Tibial artery (tissue), 4 donors: ENCODE measurements around the gene CACNA1I.

Experiments used
- DNase-seq, 2 donors: peaks; one replicate each; pipeline ENCODE4 v3.0.0-alpha.2; 2019
- H3K27ac ChIP-seq, 2 donors: fragments of 200-600 bp; sonication (generic) in 1 of 2; 1 replicate in 1 of 2; 2 replicates in 1 of 2; pipeline ENCODE4 v1.5.1; 2018 to 2019; ENCODE audit warnings: mild to moderate bottlenecking in 1 of 2
- H3K27me3 ChIP-seq, 2 donors: fragments of 200-600 bp; sonication (generic) in 1 of 2; one replicate each; pipeline versions ENCODE4 v1.5.1 to v1.6.0; 2016 to 2019
- H3K36me3 ChIP-seq, 3 donors: fragments of 200-600 bp; sonication (generic) in 2 of 3; one replicate each; pipeline ENCODE4 v1.5.1; 2016 to 2019; ENCODE audit warnings: mild to moderate bottlenecking in 2 of 3
- H3K4me1 ChIP-seq, 4 donors: fragments of 200-600 bp; sonication (generic) in 2 of 4; 1 replicate in 3 of 4; 2 replicates in 1 of 4; pipeline ENCODE4 v1.5.1; 2016 to 2019
- H3K4me3 ChIP-seq, 2 donors: fragments of 200-600 bp; sonication (generic) in 1 of 2; 1 replicate in 1 of 2; 2 replicates in 1 of 2; pipeline ENCODE4 v1.5.1; 2018 to 2019; ENCODE audit warnings: mild to moderate bottlenecking in 2 of 2
- H3K9me3 ChIP-seq, 3 donors: fragments of 200-600 bp; sonication (generic) in 1 of 3; one replicate each; pipeline ENCODE4 v1.5.1; 2016 to 2019
- intact Hi-C: fragments of 100-400 bp; cut with DNase I; formaldehyde crosslinking; loops from one replicate; pipeline ENCODE4 v1.15.0; 2023; ENCODE audit warnings: low total_unique reads
- TF ChIP-seq, protein P1 (sequence below), 2 experiments: fragments of 200-600 bp in 1 of 2; fragments of 450-650 bp in 1 of 2; IDR thresholded peaks; one replicate each; pipeline ENCODE4 v1.5.1; 2017 to 2019; ENCODE audit warnings: antibody characterized with exemption in 2 of 2, mild to moderate bottlenecking in 1 of 2, moderate library complexity in 1 of 2

Gene CACNA1I

DNA sequence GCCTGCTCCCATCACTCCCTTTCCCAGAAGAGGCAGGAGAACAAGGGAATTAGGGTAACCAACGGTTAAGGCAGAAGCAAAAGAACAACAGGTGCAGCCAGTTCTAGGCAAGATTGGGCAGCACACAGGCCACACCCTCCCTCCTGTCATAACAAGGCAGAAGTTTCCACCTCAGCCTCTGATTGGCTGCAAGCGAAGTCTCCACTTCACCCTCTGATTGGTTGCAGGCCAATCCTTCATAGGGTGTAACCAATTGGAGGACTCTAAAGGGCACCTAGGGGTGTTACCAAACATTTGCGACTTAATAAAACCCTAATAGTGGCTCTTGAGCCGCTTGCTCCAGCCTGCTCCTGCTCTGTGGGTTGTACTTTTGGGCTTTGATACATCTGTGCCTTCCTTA lies 153.8 kb downstream of the CACNA1I start:
- H3K4me3 ChIP-seq, result no peak overlapping the region
- H3K27ac ChIP-seq, result no peak overlapping the region
- no peaks in the 10 kb centered on the region for H3K9me3 ChIP-seq
- no peaks in the 10 kb centered on the region for H3K4me1 ChIP-seq
- peak in 1 of 2 donors; percentile 24 for DNase-seq
- H3K36me3 ChIP-seq, result no peaks in the 10 kb centered on the region
- TF ChIP-seq, protein P1, sequence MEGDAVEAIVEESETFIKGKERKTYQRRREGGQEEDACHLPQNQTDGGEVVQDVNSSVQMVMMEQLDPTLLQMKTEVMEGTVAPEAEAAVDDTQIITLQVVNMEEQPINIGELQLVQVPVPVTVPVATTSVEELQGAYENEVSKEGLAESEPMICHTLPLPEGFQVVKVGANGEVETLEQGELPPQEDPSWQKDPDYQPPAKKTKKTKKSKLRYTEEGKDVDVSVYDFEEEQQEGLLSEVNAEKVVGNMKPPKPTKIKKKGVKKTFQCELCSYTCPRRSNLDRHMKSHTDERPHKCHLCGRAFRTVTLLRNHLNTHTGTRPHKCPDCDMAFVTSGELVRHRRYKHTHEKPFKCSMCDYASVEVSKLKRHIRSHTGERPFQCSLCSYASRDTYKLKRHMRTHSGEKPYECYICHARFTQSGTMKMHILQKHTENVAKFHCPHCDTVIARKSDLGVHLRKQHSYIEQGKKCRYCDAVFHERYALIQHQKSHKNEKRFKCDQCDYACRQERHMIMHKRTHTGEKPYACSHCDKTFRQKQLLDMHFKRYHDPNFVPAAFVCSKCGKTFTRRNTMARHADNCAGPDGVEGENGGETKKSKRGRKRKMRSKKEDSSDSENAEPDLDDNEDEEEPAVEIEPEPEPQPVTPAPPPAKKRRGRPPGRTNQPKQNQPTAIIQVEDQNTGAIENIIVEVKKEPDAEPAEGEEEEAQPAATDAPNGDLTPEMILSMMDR (IDR thresholded peaks at IDR 0.05), result no peak
- peaks cover 0 to 55% of the 10 kb centered on the region in 2 donors for H3K27me3 ChIP-seq
- intact Hi-C loops, result no loop called here

DNA sequence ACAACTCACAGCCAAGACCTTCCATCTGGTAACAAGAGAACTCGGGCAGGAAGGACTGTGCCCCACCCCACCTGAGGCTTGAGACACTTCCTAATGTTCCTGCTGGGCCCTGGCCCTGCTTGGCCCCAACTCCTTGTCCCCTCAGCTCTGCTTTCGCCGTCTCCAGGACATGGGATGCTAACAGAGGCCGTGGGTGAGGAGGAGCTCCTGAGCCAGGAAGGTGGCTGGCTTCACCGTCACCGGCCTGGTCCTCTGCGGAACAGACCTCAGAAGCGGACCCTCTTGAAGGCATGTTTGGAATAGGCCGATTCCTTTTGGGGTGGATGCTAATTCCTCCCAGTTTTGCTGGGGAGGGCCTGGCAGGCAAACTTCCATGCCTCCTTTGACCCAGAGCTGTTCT lies 154.3 kb downstream of the CACNA1I start:
- Histone ChIP-seq H3K36me3 (no peaks in the 10 kb centered on the region), H3K9me3 (no peaks in the 10 kb centered on the region), H3K4me1 (no peaks in the 10 kb centered on the region), H3K27ac (no peak overlapping the region), H3K4me3 (no peak overlapping the region), H3K27me3 (peaks cover 0 to 56% of the 10 kb centered on the region in 2 donors)
- DNase-seq, result peak in 1 of 2 donors; percentile 50
- TF ChIP-seq, protein P1 (IDR thresholded peaks at IDR 0.05), result no peak
- intact Hi-C loops, result no loop called here

DNA sequence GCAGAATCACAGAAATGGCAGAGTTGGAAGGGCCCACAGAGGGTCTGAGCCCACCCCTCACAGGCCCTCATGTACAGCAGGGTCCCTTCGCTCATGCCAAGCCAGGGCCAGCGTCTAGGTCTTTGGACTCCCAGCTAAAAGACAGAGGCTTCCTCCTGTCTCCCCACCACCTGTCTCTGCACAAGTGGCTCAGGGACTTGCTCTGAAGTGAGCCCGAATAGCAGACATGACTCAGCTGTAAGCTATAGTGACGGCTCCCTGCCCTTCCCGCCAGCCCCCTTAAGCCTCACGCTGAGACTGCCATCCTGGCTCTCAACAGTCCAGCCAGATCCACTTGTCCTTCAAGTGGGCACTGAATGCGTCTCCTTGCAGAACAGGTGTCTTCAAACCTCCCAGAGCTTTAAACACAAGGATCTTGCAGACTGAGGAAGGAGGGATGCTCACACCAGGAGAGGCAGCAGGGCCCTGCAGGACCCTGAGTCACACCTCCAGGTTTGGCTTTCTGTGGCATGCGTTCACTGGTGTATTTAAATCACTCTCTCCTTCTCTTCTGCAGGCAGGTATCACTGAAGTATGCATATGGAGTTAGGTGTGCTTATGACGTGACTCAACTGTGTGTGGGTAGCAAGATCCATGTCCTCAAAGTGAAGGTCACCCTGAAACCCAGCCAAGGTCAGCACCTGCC lies 154.9 kb downstream of the CACNA1I start:
- no peaks in the 10 kb centered on the region for H3K9me3 ChIP-seq
- H3K4me1 ChIP-seq, result no peaks in the 10 kb centered on the region
- no peaks in the 10 kb centered on the region for H3K36me3 ChIP-seq
- TF ChIP-seq, protein P1 (IDR thresholded peaks at IDR 0.05), result no peak
- H3K27ac ChIP-seq, result no peak overlapping the region
- intact Hi-C loops, result no loop called here
- peaks cover 0 to 51% of the 10 kb centered on the region in 2 donors for H3K27me3 ChIP-seq
- DNase-seq, result peak in 1 of 2 donors; percentile 32
- H3K4me3 ChIP-seq, result no peak overlapping the region

DNA sequence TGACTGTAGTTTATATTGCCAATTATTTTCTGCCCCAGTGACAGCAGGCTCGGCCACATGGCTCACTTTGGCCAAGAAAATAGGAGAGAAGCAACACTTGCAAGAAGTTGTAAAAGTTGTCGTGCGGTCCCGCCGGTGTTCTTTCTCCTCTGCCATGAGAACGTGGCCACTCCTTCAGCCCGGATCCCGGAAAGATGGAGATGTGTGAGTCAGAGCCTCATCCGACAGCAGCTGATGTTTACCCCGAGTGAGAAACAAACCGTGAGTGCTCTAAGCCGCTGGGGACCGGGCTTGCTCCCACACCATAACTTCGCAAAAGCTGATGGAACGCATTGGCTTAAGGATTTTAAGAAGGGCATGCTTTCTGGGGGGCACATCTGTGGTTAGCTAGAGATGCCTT lies 157.0 kb downstream of the CACNA1I start:
- no peaks in the 10 kb centered on the region for H3K36me3 ChIP-seq
- peaks cover 0 to 54% of the 10 kb centered on the region in 2 donors for H3K27me3 ChIP-seq
- intact Hi-C loops, result no loop called here
- no peak overlapping the region for H3K27ac ChIP-seq
- no peaks in the 10 kb centered on the region for H3K9me3 ChIP-seq
- no peak overlapping the region for H3K4me3 ChIP-seq
- peak in 1 of 2 donors; percentile 20 for DNase-seq
- H3K4me1 ChIP-seq, result no peaks in the 10 kb centered on the region
- TF ChIP-seq, protein P1 (IDR thresholded peaks at IDR 0.05), result no peak

DNA sequence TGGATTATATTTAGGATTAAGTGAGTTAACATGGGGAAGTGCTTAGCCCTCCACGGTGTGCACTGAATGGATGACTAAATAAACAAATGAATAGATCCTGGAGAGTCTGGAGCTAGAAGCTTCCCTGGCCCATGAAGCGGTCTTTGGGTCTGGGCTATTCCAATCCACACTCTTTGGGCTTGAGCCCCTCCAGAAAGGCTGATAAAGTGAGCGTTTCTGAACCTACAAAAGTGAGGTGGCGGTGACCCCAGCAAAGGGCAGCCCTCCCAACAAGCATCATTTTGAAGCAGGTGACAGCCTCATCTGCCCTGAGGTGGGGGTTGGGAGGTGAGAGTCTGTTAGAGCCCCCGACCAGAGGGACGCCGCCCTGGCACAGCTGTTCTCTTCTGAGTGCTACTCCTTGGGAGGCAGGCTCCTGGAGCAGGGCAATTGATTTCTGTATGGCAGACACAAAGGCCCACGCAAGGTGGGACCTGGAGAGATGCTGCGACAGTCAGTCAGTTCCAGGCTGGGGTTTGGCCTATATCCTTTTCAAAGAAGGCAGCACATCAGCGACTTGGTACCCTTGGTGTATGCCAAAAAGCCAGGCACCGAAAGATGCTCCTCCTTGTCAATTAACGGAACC lies 157.8 kb downstream of the CACNA1I start:
- H3K27me3 ChIP-seq, result peaks cover 0 to 57% of the 10 kb centered on the region in 2 donors
- H3K4me1 ChIP-seq, result no peaks in the 10 kb centered on the region
- H3K27ac ChIP-seq, result no peak overlapping the region
- no peaks in the 10 kb centered on the region for H3K36me3 ChIP-seq
- peak in 1 of 2 donors; percentile 37 for DNase-seq
- H3K9me3 ChIP-seq, result no peaks in the 10 kb centered on the region
- TF ChIP-seq, protein P1 (IDR thresholded peaks at IDR 0.05), result no peak
- H3K4me3 ChIP-seq, result no peak overlapping the region
- intact Hi-C loops, result no loop called here
